CD14-positive monocyte (primary cell): Measurements from ENCODE around the gene LCAT. TPM values are rescaled to one million over a fixed set of nuclear protein-coding genes. Genes with fewer than 3 reads are reported as not detected.

Experiments
- DNase-seq, 3 donors: peaks; one replicate each; pipeline ENCODE4 v3.0.0-alpha.2; 2011 to 2022
- H2AFZ ChIP-seq: 2 replicates; pipeline ENCODE4 v1.6.0; 2012; ENCODE audit warnings: mild to moderate bottlenecking, low read depth, low read length, inconsistent platforms; ENCODE audit not compliant: insufficient read depth, poor library complexity, severe bottlenecking
- H3K27ac ChIP-seq, 2 donors: 1 replicate in 1 of 2; 2 replicates in 1 of 2; pipeline ENCODE4 v1.5.1; 2012 to 2013; ENCODE audit warnings: low read length in 2 of 2, control low read depth in 1 of 2, inconsistent platforms in 1 of 2, low read depth in 1 of 2, mild to moderate bottlenecking in 1 of 2
- H3K27me3 ChIP-seq, 2 donors: one replicate each; pipeline versions ENCODE4 v1.6.0 to v1.6.1; 2011 to 2013; ENCODE audit warnings: low read length in 2 of 2; ENCODE audit not compliant: control insufficient read depth in 2 of 2, insufficient read depth in 2 of 2
- H3K36me3 ChIP-seq, 2 donors: replicated peaks in 1 of 2; 1 replicate in 1 of 2; 2 replicates in 1 of 2; pipeline versions ENCODE4 v1.5.1 to v1.6.1; 2012 to 2013; ENCODE audit warnings: low read length in 2 of 2, control low read depth in 1 of 2, inconsistent platforms in 1 of 2, mild to moderate bottlenecking in 1 of 2; ENCODE audit not compliant: insufficient read depth in 2 of 2, control insufficient read depth in 1 of 2
- H3K4me1 ChIP-seq, 2 donors: 1 replicate in 1 of 2; 2 replicates in 1 of 2; pipeline versions ENCODE4 v1.5.1 to v1.6.1; 2012 to 2013; ENCODE audit warnings: low read length in 2 of 2, control low read depth in 1 of 2, inconsistent platforms in 1 of 2, mild to moderate bottlenecking in 1 of 2, moderate library complexity in 1 of 2; ENCODE audit not compliant: insufficient read depth in 2 of 2, control insufficient read depth in 1 of 2
- H3K4me2 ChIP-seq: replicated peaks from 2 replicates; pipeline ENCODE3; 2012; ENCODE audit warnings: low read length, moderate library complexity, mild to moderate bottlenecking; ENCODE audit not compliant: poor library complexity, severe bottlenecking; ENCODE audit errors: extremely low read depth
- H3K4me3 ChIP-seq, 3 experiments: fragments of 200-600 bp in 1 of 3; sonication (generic) in 1 of 3; replicated peaks in 1 of 3; 1 replicate in 2 of 3; 2 replicates in 1 of 3; pipeline ENCODE4 v1.5.1; 2011 to 2013; ENCODE audit warnings: low read length in 3 of 3, mild to moderate bottlenecking in 3 of 3, control low read depth in 2 of 3, low read depth in 2 of 3, inconsistent platforms in 1 of 3, moderate library complexity in 1 of 3
- H3K79me2 ChIP-seq: 2 replicates; pipeline ENCODE4 v1.6.0; 2012; ENCODE audit warnings: mild to moderate bottlenecking, control low read depth, inconsistent platforms, low read length, moderate library complexity; ENCODE audit not compliant: insufficient read depth
- H3K9ac ChIP-seq: 2 replicates; pipeline ENCODE4 v1.6.0; 2017; ENCODE audit warnings: low read length, mild to moderate bottlenecking; ENCODE audit not compliant: insufficient read depth, poor library complexity, severe bottlenecking
- H3K9me3 ChIP-seq, 2 donors: replicated peaks in 1 of 2; 1 replicate in 1 of 2; 2 replicates in 1 of 2; pipeline versions ENCODE4 v1.5.1 to v1.6.1; 2012 to 2013; ENCODE audit warnings: low read length in 2 of 2, control low read depth in 1 of 2; ENCODE audit not compliant: control insufficient read depth in 1 of 2, insufficient read depth in 1 of 2
- H4K20me1 ChIP-seq: 2 replicates; pipeline ENCODE4 v1.6.0; 2012; ENCODE audit warnings: mild to moderate bottlenecking, low read length, control low read depth, moderate library complexity; ENCODE audit not compliant: insufficient read depth
- H3K27ac Mint-ChIP-seq, 7 donors: one replicate each; pipeline ENCODE4 v1.8.0; 2020; ENCODE audit warnings: mild to moderate bottlenecking in 7 of 7, mixed read lengths in 7 of 7, moderate library complexity in 6 of 7, inconsistent platforms in 2 of 7
- H3K27me3 Mint-ChIP-seq, 3 donors: one replicate each; pipeline ENCODE4 v1.8.0; 2021 to 2022; ENCODE audit warnings: low read depth in 3 of 3, mild to moderate bottlenecking in 3 of 3, mixed read lengths in 3 of 3, moderate library complexity in 3 of 3, inconsistent platforms in 1 of 3
- H3K36me3 Mint-ChIP-seq, 2 donors: one replicate each; pipeline ENCODE4 v1.8.0; 2020; ENCODE audit warnings: mixed read lengths in 2 of 2, inconsistent platforms in 1 of 2, mild to moderate bottlenecking in 1 of 2
- H3K4me1 Mint-ChIP-seq: one replicate; pipeline ENCODE4 v1.8.0; 2020; ENCODE audit warnings: mild to moderate bottlenecking, mixed read lengths
- H3K4me3 Mint-ChIP-seq, 2 donors: one replicate each; pipeline ENCODE4 v1.8.0; 2020; ENCODE audit warnings: mild to moderate bottlenecking in 2 of 2, mixed read lengths in 2 of 2, moderate library complexity in 1 of 2
- H3K9me3 Mint-ChIP-seq, 7 donors: one replicate each; pipeline ENCODE4 v1.8.0; 2020 to 2022; ENCODE audit warnings: mixed read lengths in 7 of 7, mild to moderate bottlenecking in 6 of 7, moderate library complexity in 6 of 7, inconsistent platforms in 2 of 7
- CTCF ChIP-seq: fragments of 200-600 bp; IDR thresholded peaks from one replicate; pipeline ENCODE4 v1.8.0; 2022; ENCODE audit warnings: antibody characterized with exemption, mild to moderate bottlenecking
- WGBS: methylation state at CpG from one replicate; pipeline ENCODE4 v1.1.5; 2013; ENCODE audit warnings: missing lambda C conversion rate; ENCODE audit not compliant: insufficient coverage; 5-methylcytosine and 5-hydroxymethylcytosine counted together
- intact Hi-C, 2 donors: fragments of 100-400 bp; cut with micrococcal nuclease; formaldehyde crosslinking; loops; one replicate each; pipeline versions ENCODE4 v1.15.0 to v1.15.1; 2023
- polyA plus RNA-seq, 3 donors: library from polyadenylated mRNA; depleted of rRNA in 1 of 3; unstranded in 2 of 3; stranded (reverse) in 1 of 3; fragments of 300-500 nt in 2 of 3; fragments of >200 nt in 1 of 3; fragmentation: Illumina TruSeq in 2 of 3; gene quantifications; 1 replicate in 2 of 3; 2 replicates in 1 of 3; pipeline ENCODE4 v1.2.3, GENCODE V29; 2012 to 2021

Gene LCAT
- polyA plus RNA-seq, 3 donors: 0.17 to 16.2 TPM; not detected in 1

- Mint-ChIP-seq H3K4me1 (no peaks in the 10 kb centered on the region), H3K36me3 (peaks cover 54 to 88% of the 10 kb centered on the region in 2 donors), H3K27ac (no peak overlapping the region), H3K9me3 (no peaks in the 10 kb centered on the region), H3K4me3 (no peak overlapping the region), H3K27me3 (peaks cover 0 to 2% (median 0%) of the 10 kb centered on the region in 3 donors)
- no peaks in the 10 kb centered on the region for H3K79me2 ChIP-seq
- intact Hi-C loops: no loop called here
- H3K9me3 ChIP-seq: no peaks in the 10 kb centered on the region
- H2AFZ ChIP-seq: no peak overlapping the region
- no peaks in the 10 kb centered on the region for H3K27me3 ChIP-seq
- H3K4me2 ChIP-seq: no peak overlapping the region
- no peak overlapping the region for H3K27ac ChIP-seq
- H3K4me1 ChIP-seq: no peaks in the 10 kb centered on the region
- H3K36me3 ChIP-seq: peaks cover 70 to 88% of the 10 kb centered on the region in 2 donors
- TF ChIP-seq CTCF: no peak
- H3K4me3 ChIP-seq: no peak overlapping the region
- no peak for DNase-seq
- H4K20me1 ChIP-seq: no peaks in the 10 kb centered on the region
- 97% methylated on average over 12 of the region's 12 CpGs for WGBS
- H3K9ac ChIP-seq: no peak overlapping the region
These were observed 7.6 kb upstream of the LCAT start for GRCh38 chr16:67951485-67951884.

- Mint-ChIP-seq H3K4me1 (no peaks in the 10 kb centered on the region), H3K27me3 (peaks cover 0 to 2% (median 0%) of the 10 kb centered on the region in 3 donors), H3K4me3 (no peak overlapping the region), H3K27ac (no peak overlapping the region), H3K36me3 (peaks cover 64 to 91% of the 10 kb centered on the region in 2 donors), H3K9me3 (no peaks in the 10 kb centered on the region)
- no peak for TF ChIP-seq CTCF
- 96% methylated on average over 8 of the region's 16 CpGs for WGBS
- H3K4me2 ChIP-seq: no peak overlapping the region
- no peak overlapping the region for H2AFZ ChIP-seq
- no peak for DNase-seq
- H4K20me1 ChIP-seq: no peaks in the 10 kb centered on the region
- no peak overlapping the region for H3K27ac ChIP-seq
- H3K4me1 ChIP-seq: no peaks in the 10 kb centered on the region
- H3K4me3 ChIP-seq: no peak overlapping the region
- no peaks in the 10 kb centered on the region for H3K79me2 ChIP-seq
- H3K9me3 ChIP-seq: no peaks in the 10 kb centered on the region
- H3K36me3 ChIP-seq: peaks cover 81 to 94% of the 10 kb centered on the region in 2 donors
- H3K27me3 ChIP-seq: no peaks in the 10 kb centered on the region
- no peak overlapping the region for H3K9ac ChIP-seq
- intact Hi-C loops: no loop called here
These were observed 6.5 kb upstream of the LCAT start for GRCh38 chr16:67950335-67950843.
